ENCODE measurements around the gene TLE3.
"Not testable (repeated sequence)": the region's sequence is repeated elsewhere in the genome, so short reads cannot be mapped to it uniquely, and the experiment has no call there.

The TLE3 gene

GRCh38 chr15:70125605-70126004 lies 27.9 kb upstream of the TLE3 start:
- no peak for DNase-seq (ENCODE audit: low read depth)

- DNase-seq (ENCODE audit: low read depth), result no peak
Measured at GRCh38 chr15:70121624-70122302, 24.0 kb upstream of the TLE3 start.

DNA sequence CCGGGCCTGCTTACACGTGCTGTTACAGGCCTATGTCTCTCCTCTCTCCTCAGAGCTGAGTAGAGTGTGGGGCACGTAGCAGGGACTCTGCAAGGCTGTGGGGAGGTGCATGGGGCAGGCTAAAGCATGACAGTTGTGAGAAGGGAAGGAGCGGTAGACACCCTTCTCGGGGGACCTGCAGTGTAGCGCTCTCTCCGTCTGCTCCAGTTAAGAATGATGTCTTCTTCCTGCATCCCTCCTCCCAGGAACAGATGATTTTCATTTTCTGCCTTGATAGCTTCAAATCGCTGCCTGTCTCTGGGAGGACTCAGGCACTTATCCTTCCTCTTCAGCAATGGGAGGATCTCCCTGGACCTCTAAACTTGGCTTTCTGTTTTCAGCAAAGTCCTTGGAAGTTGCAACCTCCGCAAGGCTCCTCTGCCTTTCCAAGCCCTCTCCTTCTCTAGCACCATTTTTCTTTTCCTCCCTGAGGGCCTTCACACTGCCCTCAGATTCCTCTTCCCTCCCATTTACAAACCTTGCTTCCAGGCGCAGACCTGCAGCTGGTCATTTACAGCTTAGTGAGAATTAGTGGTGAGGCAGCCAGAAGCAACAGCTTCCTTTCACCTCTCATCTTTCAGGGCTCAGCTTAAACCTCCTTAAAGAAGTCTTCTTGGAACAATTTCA lies 23.4 kb upstream of the TLE3 start:
- no peak for DNase-seq (ENCODE audit: low read depth)

- DNase-seq (ENCODE audit: low read depth), result no peak
Measured at GRCh38 chr15:70119911-70120508, 22.3 kb upstream of the TLE3 start.

DNA sequence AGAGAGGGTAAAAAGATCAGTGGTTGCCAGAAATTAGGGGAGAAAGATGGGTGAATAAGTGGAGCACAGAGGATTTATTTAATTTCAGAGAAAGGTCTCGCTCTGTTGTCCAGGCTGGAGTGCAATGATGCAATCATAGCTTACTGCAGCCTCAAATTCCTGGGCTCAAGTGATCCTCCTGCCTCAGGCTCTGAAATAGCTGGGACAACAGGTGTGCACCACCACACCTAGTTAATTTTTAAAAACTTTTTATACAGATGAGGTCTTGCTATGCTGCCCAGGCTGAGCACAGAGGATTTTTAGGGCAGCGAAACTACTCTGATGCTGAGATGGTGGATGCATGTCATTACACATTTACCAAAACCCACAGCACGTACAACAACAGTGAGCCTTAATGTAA lies 20.9 kb upstream of the TLE3 start:
- no peak for DNase-seq (ENCODE audit: low read depth)

GRCh38 chr15:70116317-70116716 lies 18.6 kb upstream of the TLE3 start:
- no peak for DNase-seq (ENCODE audit: low read depth)

GRCh38 chr15:70114221-70114620 lies 16.5 kb upstream of the TLE3 start:
- DNase-seq (ENCODE audit: low read depth), result no peak

- no peak for DNase-seq (ENCODE audit: low read depth)
Measured at GRCh38 chr15:70113304-70113700, 15.6 kb upstream of the TLE3 start.

GRCh38 chr15:70112572-70113303 lies 15.0 kb upstream of the TLE3 start:
- DNase-seq (ENCODE audit: low read depth), result not testable (repeated sequence)

GRCh38 chr15:70112074-70112395 lies 14.3 kb upstream of the TLE3 start:
- no peak for DNase-seq (ENCODE audit: low read depth)

- DNase-seq (ENCODE audit: low read depth), result no peak
Measured at GRCh38 chr15:70111203-70112073, 13.7 kb upstream of the TLE3 start.

DNA sequence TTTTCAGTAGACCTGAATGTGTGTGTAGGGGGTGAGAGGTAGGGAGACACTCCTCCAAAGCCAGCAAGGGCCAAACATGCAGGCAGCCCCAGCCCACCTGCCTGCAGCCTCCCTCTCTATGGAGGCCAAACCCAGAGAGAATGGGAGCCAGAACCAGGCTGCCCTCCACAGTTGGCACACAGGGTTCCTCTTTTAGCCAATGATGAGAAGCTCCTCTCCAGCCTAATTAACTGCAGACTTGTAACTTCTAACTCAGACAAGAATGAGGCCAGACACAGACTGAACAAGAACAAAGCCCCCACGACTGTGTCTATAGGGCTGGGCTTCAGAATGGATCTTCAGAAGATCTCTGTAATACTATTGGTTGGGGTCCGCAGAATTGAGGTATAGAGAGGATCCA lies 12.3 kb upstream of the TLE3 start:
- no peak for DNase-seq (ENCODE audit: low read depth)

GRCh38 chr15:70109531-70109930 lies 11.8 kb upstream of the TLE3 start:
- no peak for DNase-seq (ENCODE audit: low read depth)

DNA sequence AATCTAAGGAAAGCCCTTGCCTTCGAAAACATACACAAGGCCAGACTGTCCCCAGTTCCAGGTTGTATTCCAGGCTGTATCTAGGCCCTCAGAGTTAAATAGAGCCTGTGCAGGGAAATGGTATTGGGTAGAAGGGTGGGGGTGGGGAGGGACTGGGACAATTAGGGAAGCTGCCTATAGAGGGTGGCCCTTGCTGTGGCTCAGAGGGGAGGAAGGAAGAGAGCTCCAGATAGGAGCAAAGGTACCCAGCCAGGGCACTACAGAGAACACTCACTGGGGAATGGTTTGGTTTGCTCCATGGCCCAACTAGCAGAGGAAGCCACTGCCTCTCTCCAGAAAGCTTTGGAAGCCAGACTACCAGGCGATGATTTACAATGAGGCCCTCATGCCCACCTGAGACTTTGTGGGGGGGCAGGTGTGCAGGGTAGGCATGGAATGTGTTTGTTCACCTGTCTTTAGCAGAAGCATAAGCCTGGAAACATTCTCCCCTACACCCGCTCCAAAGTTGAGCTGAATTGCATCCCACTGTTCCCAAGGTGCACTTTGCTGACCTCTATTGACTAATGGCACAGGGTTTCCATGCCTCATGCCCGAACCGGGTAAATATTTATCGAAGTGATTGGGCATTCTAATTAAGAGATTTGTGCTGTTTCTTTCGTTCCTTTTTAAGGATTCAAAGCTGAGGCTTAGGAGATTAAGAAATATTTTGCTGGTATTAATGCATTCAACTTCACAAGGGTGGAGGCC lies 6.3 kb upstream of the TLE3 start:
- no peak for DNase-seq (ENCODE audit: low read depth)

- no peak for DNase-seq (ENCODE audit: low read depth)
Measured at GRCh38 chr15:70102827-70103226, 5.1 kb upstream of the TLE3 start.

GRCh38 chr15:70101459-70102113 lies 3.9 kb upstream of the TLE3 start:
- DNase-seq (ENCODE audit: low read depth), result no peak

GRCh38 chr15:70100474-70101341 lies 3.0 kb upstream of the TLE3 start:
- peak; percentile 47 for DNase-seq (ENCODE audit: low read depth)

- no peak for DNase-seq (ENCODE audit: low read depth)
Measured at GRCh38 chr15:70099967-70100473, 2.3 kb upstream of the TLE3 start.

DNA sequence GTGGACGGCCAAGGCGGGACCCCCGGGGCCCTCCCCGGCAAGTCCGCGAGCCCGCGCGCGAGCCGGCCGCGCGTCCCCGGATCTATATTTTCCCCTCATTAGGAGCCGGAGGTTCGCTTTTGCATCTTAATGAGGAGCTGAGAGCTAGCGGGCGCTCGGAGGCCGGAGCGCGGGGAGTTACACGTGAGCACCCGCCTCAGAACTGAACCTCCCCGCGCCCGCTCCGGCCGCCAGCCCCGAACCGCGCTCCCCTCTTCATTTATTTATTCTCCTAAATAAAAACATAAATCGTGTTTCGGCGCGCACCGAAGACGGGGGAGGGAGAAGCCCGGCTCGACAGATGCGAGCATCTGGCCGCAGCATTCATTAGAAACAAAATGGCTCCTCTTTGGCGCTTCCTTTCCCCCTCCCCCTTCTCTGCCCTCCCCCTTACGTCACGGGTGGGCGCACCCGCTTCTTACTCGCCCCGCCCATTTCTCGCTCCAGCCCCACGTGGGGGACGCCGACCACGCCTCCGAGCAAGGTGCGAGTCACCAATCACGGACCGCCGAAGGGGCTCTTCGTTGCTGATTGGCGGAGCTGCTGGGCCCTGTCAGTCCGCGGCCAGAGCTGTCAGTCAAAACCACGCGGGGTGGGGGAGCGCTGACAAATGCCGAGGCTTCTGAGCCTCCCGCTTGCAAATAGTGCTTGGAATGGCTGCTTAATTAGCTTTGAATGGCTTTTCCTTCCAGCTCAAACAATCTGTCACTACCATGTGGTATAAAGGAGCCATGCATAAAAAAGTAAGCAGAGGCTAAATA lies 1.6 kb upstream of the TLE3 start:
- peak; percentile 100 for DNase-seq (ENCODE audit: low read depth)
